NCI-H1417 (cell line): ENCODE results near the gene VIPR2.
"Not testable (repeated sequence)": the region's sequence is repeated elsewhere in the genome, so short reads cannot be mapped to it uniquely, and the experiment has no call there.

ENCODE experiments used
- DNase-seq, 3 experiments: peaks; one replicate each; lab custom pipeline; 2025; lab: John Stamatoyannopoulos, UW

VIPR2 gene

DNA sequence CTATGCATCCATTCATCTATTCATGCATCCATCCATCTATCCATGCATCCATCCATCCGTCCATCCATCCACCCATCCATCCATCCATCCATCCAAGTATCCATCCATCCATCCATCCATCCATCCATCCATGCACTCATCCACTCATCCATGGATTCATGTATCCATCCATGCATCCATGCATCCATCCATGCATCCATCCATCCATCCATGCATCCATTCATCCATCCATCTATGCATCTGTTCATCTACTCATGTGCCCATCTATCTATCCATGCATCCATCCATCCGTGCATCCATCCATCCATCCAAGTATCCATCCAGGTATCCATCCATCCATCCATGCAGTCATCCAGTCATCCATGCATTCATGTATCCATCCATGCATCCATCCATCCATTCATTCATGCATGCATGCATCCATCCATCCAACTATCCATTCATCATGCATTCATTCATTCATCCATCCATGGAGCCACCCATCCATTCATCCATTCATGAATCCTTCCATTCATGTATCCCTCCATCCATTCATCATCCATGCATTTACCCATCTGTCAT is 156.3 kb downstream of the VIPR2 start:
- no peak for DNase-seq

DNA sequence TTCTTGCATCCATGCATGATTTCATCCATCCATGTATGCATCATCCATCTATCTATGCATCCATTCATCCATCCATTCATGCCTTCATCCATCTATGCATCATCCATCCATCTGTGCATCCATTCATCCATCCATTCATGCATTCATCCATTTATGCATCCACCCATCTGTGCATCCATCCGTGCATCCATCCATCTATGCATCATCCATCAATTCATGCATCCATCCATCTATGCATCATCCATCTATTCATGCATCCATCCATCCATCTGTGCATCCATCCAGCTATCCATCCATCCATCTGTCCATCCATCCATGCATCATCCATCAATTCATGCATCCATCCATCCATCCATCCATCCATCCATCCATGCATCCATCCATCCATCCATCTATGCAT is 157.0 kb downstream of the VIPR2 start:
- no peak for DNase-seq

DNA sequence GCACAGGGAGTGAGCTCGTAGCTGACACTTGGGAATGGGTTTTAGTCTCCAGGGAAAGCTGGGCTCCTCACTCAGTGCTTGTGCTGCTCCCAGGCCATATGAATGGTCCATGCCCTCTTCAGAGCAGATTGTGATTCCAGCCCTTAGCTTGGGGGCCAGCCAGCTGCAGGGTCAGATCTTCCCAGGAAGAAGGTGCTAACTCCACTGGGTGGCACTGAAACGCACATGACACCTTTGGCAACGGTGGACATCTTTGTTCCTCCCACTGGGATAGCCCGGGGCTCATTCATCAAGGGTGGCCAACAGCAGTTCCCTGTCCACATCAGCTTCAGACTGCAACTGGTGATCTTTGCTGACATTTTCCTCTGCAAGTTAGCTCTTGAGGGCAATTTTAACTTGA is 159.1 kb downstream of the VIPR2 start:
- DNase-seq = no peak

DNA sequence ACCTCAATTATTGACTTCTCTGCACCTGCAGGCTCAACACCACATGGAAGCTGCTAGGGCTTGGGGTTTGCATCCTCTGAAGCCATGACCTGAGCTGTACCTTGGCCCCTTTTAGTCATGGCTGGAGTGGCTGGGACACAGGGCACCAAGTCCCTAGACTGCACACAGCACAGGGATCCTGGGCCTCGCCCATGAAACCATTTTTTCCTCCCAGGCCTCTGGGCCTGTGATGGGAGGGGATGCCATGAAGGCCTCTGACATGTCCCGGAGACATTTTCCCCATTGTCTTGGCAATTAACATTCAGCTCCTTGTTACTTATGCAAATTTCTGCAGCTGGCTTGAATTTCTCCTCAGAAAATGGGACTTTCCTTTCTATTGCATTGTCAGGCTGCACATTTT is 160.7 kb downstream of the VIPR2 start:
- DNase-seq = not testable (repeated sequence)

DNA sequence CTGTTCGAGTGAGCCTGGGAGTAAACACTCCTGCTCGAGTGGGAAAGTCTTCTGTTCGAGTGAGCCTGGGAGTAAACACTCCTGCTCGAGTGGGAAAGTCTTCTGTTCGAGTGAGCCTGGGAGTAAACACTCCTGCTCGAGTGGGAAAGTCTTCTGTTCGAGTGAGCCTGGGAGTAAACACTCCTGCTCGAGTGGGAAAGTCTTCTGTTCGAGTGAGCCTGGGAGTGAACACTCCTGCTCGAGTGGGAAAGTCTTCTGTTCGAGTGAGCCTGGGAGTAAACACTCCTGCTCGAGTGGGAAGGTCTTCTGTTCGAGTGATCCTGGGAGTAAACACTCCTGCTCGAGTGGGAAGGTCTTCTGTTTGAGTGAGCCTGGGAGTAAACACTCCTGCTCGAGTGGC is 162.6 kb downstream of the VIPR2 start:
- DNase-seq = not testable (repeated sequence)

DNA sequence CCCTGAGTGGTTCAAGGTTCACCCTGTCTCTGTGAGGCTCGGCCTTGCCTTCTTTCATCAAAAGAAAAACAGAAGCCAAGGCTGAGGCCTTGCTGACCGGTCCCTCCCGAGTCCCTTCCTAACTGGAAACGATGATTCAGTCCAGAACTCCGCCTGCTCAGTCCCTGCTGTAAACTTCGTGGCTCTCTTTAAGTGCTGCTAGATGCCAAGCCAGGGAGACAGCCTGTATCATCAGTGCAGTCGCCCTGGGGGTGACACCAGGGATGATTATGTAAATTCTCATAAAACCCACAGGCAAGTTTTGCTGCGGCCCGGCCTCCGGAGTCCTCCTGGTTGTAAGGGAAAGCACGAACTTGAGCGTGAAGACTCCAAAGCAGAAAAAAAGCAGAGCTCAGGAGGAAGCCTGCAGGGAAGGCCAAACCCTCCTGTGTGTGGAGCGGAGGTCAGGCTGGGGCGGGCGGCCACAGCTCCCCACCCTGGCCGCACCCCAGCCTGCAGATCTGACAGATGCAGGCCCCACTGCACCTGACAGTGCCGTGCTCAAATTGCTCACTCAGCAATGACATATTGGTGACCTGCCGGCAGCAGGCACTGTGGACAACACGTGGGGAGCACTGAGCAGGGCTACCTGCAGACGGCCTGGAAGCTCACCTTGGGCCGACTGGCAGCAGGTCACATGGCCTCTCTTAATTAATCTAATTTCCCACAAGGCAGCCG is 164.9 kb downstream of the VIPR2 start:
- DNase-seq = no peak

DNA sequence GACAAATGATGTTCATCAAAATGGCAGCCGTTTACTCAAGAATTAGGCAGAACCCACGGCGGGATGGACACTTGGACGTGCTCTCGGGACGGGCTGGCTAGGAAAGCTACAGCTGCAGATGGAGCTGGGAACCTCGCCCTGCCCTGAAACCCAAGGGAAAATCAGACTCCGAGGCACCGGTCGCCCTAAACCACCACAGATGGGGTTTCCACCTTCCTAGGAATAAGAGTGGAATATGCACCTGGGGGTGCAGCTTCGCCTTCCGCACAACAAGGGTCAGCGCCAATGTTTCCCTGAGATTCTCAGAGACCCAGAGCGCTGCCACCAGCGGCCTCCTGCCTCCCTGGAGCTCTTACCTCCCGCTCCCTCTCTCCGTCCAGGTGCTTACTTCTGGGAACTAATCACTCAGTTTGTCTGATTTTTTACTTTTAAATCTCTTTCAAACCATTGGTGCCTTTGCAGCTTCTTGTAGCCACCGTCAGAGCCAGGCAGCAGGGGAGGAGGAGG is 165.6 kb downstream of the VIPR2 start:
- no peak for DNase-seq
